H1 (cell line): ENCODE data around the gene MEMO1. TPM values are rescaled to one million over a fixed set of nuclear protein-coding genes. Genes with fewer than 3 reads are reported as not detected.

Experiments
- CTCF ChIA-PET: fragments of 300-600 bp; sonication (Branson Sonifier 250); formaldehyde crosslinking; loops from one replicate; lab custom pipeline; 2021; ENCODE audit not compliant: partially characterized antibody; lab: Charles Lee
- POLR2A ChIA-PET: fragments of 300-600 bp; sonication (Branson Sonifier 250); formaldehyde crosslinking; loops from one replicate; lab custom pipeline; 2021; ENCODE audit warnings: inconsistent platforms; ENCODE audit not compliant: partially characterized antibody; lab: Charles Lee
- DNase-seq, 2 experiments: peaks; one replicate each; pipeline versions ENCODE4 v3.0.0 to v3.0.0-alpha.2; 2010 to 2022; ENCODE audit warnings: low spot score in 2 of 2, low read depth in 1 of 2, mixed read lengths in 1 of 2
- FAIRE-seq: peaks from 2 replicates; lab custom pipeline; 2011; peaks lifted over from hg19 to GRCh38; lab: Jason Lieb, UNC
- H2AFZ ChIP-seq: 2 replicates; pipeline ENCODE4 v1.8.1; 2012; ENCODE audit warnings: low read length, inconsistent platforms
- H2AK5ac ChIP-seq: 2 replicates; pipeline ENCODE4 v1.6.1; 2013; ENCODE audit warnings: low read depth, low read length
- H2BK120ac ChIP-seq: replicated peaks from 2 replicates; pipeline ENCODE3; 2013; ENCODE audit warnings: low read depth, low read length, inconsistent platforms
- H2BK12ac ChIP-seq: 2 replicates; pipeline ENCODE4 v1.6.1; 2013; ENCODE audit warnings: low read depth, low read length
- H2BK15ac ChIP-seq: 2 replicates; pipeline ENCODE4 v1.6.1; 2013; ENCODE audit warnings: low read length
- H2BK20ac ChIP-seq: 2 replicates; pipeline ENCODE4 v1.6.1; 2013; ENCODE audit warnings: low read length
- H2BK5ac ChIP-seq: 2 replicates; pipeline ENCODE4 v1.6.1; 2013; ENCODE audit warnings: low read depth, low read length
- H3K14ac ChIP-seq: 2 replicates; pipeline ENCODE4 v1.6.1; 2013; ENCODE audit warnings: inconsistent platforms; ENCODE audit not compliant: insufficient read length
- H3K18ac ChIP-seq: 2 replicates; pipeline ENCODE4 v1.6.1; 2013; ENCODE audit warnings: low read length; ENCODE audit errors: extremely low read depth
- H3K23ac ChIP-seq: 2 replicates; pipeline ENCODE4 v1.6.1; 2013; ENCODE audit warnings: inconsistent platforms; ENCODE audit not compliant: insufficient read length
- H3K23me2 ChIP-seq: 2 replicates; pipeline ENCODE4 v1.6.1; 2013; ENCODE audit warnings: low read depth, low read length
- H3K27ac ChIP-seq: 2 replicates; pipeline ENCODE4 v1.6.1; 2011; ENCODE audit warnings: low read depth, low read length, inconsistent platforms
- H3K27me3 ChIP-seq, 4 experiments: replicated peaks in 1 of 4; 1 replicate in 1 of 4; 2 replicates in 3 of 4; pipeline versions ENCODE4 v1.6.1 to v1.8.1; 2011 to 2013; ENCODE audit warnings: low read length in 3 of 4, mild to moderate bottlenecking in 3 of 4, inconsistent platforms in 2 of 4, mixed read lengths in 2 of 4, moderate library complexity in 1 of 4; ENCODE audit not compliant: control insufficient read depth in 3 of 4, insufficient read depth in 3 of 4; ENCODE audit errors: extremely low read depth in 1 of 4
- H3K36me3 ChIP-seq, 4 experiments: 2 replicates each; pipeline versions ENCODE4 v1.6.1 to v1.8.1; 2011 to 2013; ENCODE audit warnings: mild to moderate bottlenecking in 4 of 4, low read length in 3 of 4, moderate library complexity in 2 of 4, control low read depth in 1 of 4, inconsistent platforms in 1 of 4; ENCODE audit not compliant: insufficient read depth in 4 of 4, control insufficient read depth in 2 of 4
- H3K4ac ChIP-seq: replicated peaks from 2 replicates; pipeline ENCODE3; 2013; ENCODE audit warnings: low read length, low read depth, mixed read lengths, inconsistent platforms; ENCODE audit not compliant: insufficient read length
- H3K4me1 ChIP-seq, 4 experiments: replicated peaks in 1 of 4; 1 replicate in 1 of 4; 2 replicates in 3 of 4; pipeline versions ENCODE4 v1.6.1 to v1.8.1; 2011 to 2013; ENCODE audit warnings: low read length in 3 of 4, inconsistent platforms in 2 of 4, mixed read lengths in 1 of 4; ENCODE audit not compliant: insufficient read depth in 4 of 4, control insufficient read depth in 3 of 4
- H3K4me2 ChIP-seq, 2 experiments: 2 replicates each; pipeline versions ENCODE4 v1.6.1 to v1.8.1; 2011 to 2013; ENCODE audit warnings: low read depth in 2 of 2, low read length in 2 of 2, control low read depth in 1 of 2, inconsistent platforms in 1 of 2, mild to moderate bottlenecking in 1 of 2; ENCODE audit not compliant: insufficient read depth in 1 of 2
- H3K4me3 ChIP-seq, 4 experiments: fragments of 200-600, 300-600 bp in 1 of 4; sonication (generic), shearing (Covaris generic), sonication (Bioruptor Twin) in 1 of 4; 2 replicates each; pipeline versions ENCODE4 v1.5.1 to v1.8.1; 2011 to 2016; ENCODE audit warnings: low read length in 4 of 4, low read depth in 3 of 4, control low read depth in 2 of 4, inconsistent platforms in 2 of 4, mild to moderate bottlenecking in 2 of 4, mixed read lengths in 1 of 4, moderate library complexity in 1 of 4; ENCODE audit not compliant: insufficient read depth in 2 of 4; ENCODE audit errors: extremely low read depth in 1 of 4
- H3K56ac ChIP-seq: replicated peaks from 2 replicates; pipeline ENCODE3; 2013; ENCODE audit warnings: low read depth, mild to moderate bottlenecking, mixed read lengths, low read length, inconsistent platforms; ENCODE audit not compliant: insufficient read length
- H3K79me1 ChIP-seq: 2 replicates; pipeline ENCODE4 v1.6.1; 2013; ENCODE audit warnings: low read depth, low read length, control low read depth
- H3K79me2 ChIP-seq, 2 experiments: 2 replicates each; pipeline versions ENCODE4 v1.6.1 to v1.8.1; 2012 to 2013; ENCODE audit warnings: low read length in 2 of 2, mild to moderate bottlenecking in 2 of 2, inconsistent platforms in 1 of 2; ENCODE audit not compliant: insufficient read depth in 2 of 2, control insufficient read depth in 1 of 2
- H3K9ac ChIP-seq, 4 experiments: replicated peaks in 1 of 4; 1 replicate in 1 of 4; 2 replicates in 3 of 4; pipeline versions ENCODE4 v1.6.1 to v1.8.1; 2011 to 2013; ENCODE audit warnings: low read depth in 3 of 4, low read length in 3 of 4, control low read depth in 2 of 4, mild to moderate bottlenecking in 2 of 4, moderate library complexity in 2 of 4, inconsistent platforms in 1 of 4; ENCODE audit errors: extremely low read depth in 1 of 4
- H3K9me3 ChIP-seq, 2 experiments: 2 replicates each; pipeline versions ENCODE4 v1.6.1 to v1.8.1; 2012 to 2013; ENCODE audit warnings: mild to moderate bottlenecking in 2 of 2, moderate library complexity in 2 of 2, control low read depth in 1 of 2, inconsistent platforms in 1 of 2, low read depth in 1 of 2, low read length in 1 of 2, mixed read lengths in 1 of 2; ENCODE audit not compliant: insufficient read depth in 2 of 2
- H4K20me1 ChIP-seq, 2 experiments: replicated peaks in 1 of 2; 2 replicates each; pipeline versions ENCODE3 to v1.8.1; 2011 to 2013; ENCODE audit warnings: inconsistent platforms in 2 of 2, low read length in 2 of 2, mild to moderate bottlenecking in 1 of 2; ENCODE audit not compliant: insufficient read depth in 2 of 2, control insufficient read depth in 1 of 2
- H4K5ac ChIP-seq: 2 replicates; pipeline ENCODE4 v1.6.1; 2013; ENCODE audit warnings: low read length, low read depth, mixed read lengths, inconsistent platforms; ENCODE audit not compliant: insufficient read length
- H4K8ac ChIP-seq: 2 replicates; pipeline ENCODE4 v1.8.0; 2013; ENCODE audit warnings: mild to moderate bottlenecking, moderate library complexity, low read length, inconsistent platforms; ENCODE audit not compliant: insufficient read depth; ENCODE audit errors: extremely low read depth
- H4K91ac ChIP-seq: replicated peaks from 2 replicates; pipeline ENCODE3; 2013; ENCODE audit warnings: low read length, mixed read lengths, inconsistent platforms; ENCODE audit not compliant: insufficient read length
- BCL11A ChIP-seq, 2 experiments: IDR thresholded peaks; one replicate each; pipeline ENCODE4 v1.6.1; 2011; ENCODE audit warnings: low read depth in 2 of 2, low read length in 2 of 2, mild to moderate bottlenecking in 2 of 2
- BRCA1 ChIP-seq: IDR thresholded peaks from 2 replicates; pipeline ENCODE4 v1.6.1; 2012; ENCODE audit warnings: low read depth, low read length, improper control_type of control experiment
- CBX8 ChIP-seq: fragments of 300-800, 300-1000 bp; sonication (generic); IDR thresholded peaks from 2 replicates; pipeline ENCODE4 v1.7.1; 2016; ENCODE audit warnings: low read depth, low read length, borderline replicate concordance
- CEBPB ChIP-seq: IDR thresholded peaks from 2 replicates; pipeline ENCODE4 v1.6.1; 2012; ENCODE audit warnings: low read depth, low read length
- CREB1 ChIP-seq: IDR thresholded peaks from 2 replicates; pipeline ENCODE4 v1.6.1; 2012; ENCODE audit warnings: inconsistent platforms
- CTBP2 ChIP-seq: IDR thresholded peaks from 2 replicates; pipeline ENCODE4 v1.7.0; 2011; ENCODE audit warnings: borderline replicate concordance, mild to moderate bottlenecking, moderate library complexity, mixed read lengths, low read length; ENCODE audit not compliant: insufficient read depth, insufficient read length
- GABPA ChIP-seq: IDR thresholded peaks from 2 replicates; pipeline ENCODE4 v1.6.1; 2011; ENCODE audit warnings: mild to moderate bottlenecking, low read length, moderate library complexity, borderline replicate concordance; ENCODE audit not compliant: insufficient read depth
- PHF8 ChIP-seq: fragments of 200-600 bp; sonication (generic); conservative IDR thresholded peaks from 2 replicates; pipeline ENCODE4 v1.7.1; 2012; ENCODE audit warnings: low read depth, mild to moderate bottlenecking, inconsistent platforms, low read length, moderate library complexity
- POLR2AphosphoS5 ChIP-seq: IDR thresholded peaks from 2 replicates; pipeline ENCODE4 v1.6.1; 2011; ENCODE audit warnings: low read depth, low read length
- SP1 ChIP-seq: IDR thresholded peaks from 2 replicates; pipeline ENCODE4 v1.6.1; 2011; ENCODE audit warnings: low read depth, low read length
- WGBS, 2 experiments: shearing (Covaris generic) in 1 of 2; methylation state at CpG; one replicate each; pipeline versions ENCODE4 v1.1.6 to v1.1.7; 2013 to 2015; ENCODE audit warnings: low lambda C conversion rate in 2 of 2, mixed read lengths in 2 of 2, inconsistent platforms in 1 of 2, low coverage in 1 of 2, missing lambda C conversion rate in 1 of 2; ENCODE audit not compliant: insufficient replicate concordance in 2 of 2, insufficient coverage in 1 of 2, insufficient read length in 1 of 2; ENCODE audit errors: extremely low coverage in 1 of 2, missing lambda C conversion rate in 1 of 2; 5-methylcytosine and 5-hydroxymethylcytosine counted together
- polyA plus RNA-seq, 7 experiments: library from polyadenylated mRNA; depleted of rRNA in 3 of 7; stranded (reverse) in 5 of 7; unstranded in 2 of 7; fragments of >200 nt in 5 of 7; fragments of 200-250 nt in 2 of 7; gene quantifications; 1 replicate in 5 of 7; 2 replicates in 1 of 7; 4 replicates in 1 of 7; pipeline versions ENCODE4 v1.2.1 to v1.2.3, GENCODE V29; 2011 to 2013; ENCODE audit warnings: missing spikeins in 2 of 7, mixed read lengths in 2 of 7
- total RNA-seq: library from RNA; stranded (reverse); fragmentation: NEBNext Ultra II Directional; extraction: Animal tissue kit (Norgen Biotek cat#: 25700); gene quantifications from 2 replicates; pipeline ENCODE4 v1.2.1, GENCODE V29; 2021
- TF ChIP-seq, protein P1 (sequence below): IDR thresholded peaks from 2 replicates; pipeline ENCODE4 v1.6.1; 2012; ENCODE audit warnings: low read length, inconsistent platforms

MEMO1 gene
- total and polyA plus RNA-seq, 2 of the 8 experiments (the other 6 are each of a cell fraction or from before 2014, with no cell fraction given): 26.9 to 54.7 TPM

DNA sequence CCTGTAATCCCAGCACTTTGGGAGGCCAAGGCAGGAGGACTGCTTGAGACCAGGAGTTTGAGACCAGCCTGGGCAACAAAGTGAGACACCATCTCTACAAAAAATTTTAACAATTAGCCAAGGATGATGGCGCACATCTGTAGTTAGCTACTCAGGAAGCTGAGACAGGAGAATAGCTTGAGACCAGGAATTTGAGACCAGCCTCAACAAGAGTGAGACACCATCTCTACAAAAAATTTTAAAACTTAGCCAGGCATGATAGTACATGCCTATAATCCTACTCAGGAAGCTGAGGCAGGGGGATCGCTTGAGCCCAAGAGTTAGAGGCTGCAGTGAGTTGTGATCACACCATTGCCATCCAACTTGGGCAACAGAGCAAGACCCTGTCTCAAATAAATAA lies 7.0 kb downstream of the MEMO1 start:
- Histone ChIP-seq H3K4me3 (no peak overlapping the region), H2AK5ac (no peak overlapping the region), H3K14ac (no peak overlapping the region), H3K79me1 (peaks cover 5% of the 10 kb centered on the region), H3K27ac (no peak overlapping the region), H3K27me3 (no peaks in the 10 kb centered on the region), H2BK15ac (no peak overlapping the region), H3K4ac (no peak overlapping the region), H4K8ac (no peak overlapping the region), H3K9me3 (no peaks in the 10 kb centered on the region), H2BK120ac (no peak overlapping the region), H2AFZ (no peak overlapping the region), H3K79me2 (peaks cover 8 to 92% of the 10 kb centered on the region in 2 experiments), H2BK5ac (no peak overlapping the region), H3K23me2 (no peaks in the 10 kb centered on the region), H3K36me3 (no peaks in the 10 kb centered on the region), H3K56ac (no peak overlapping the region), H2BK12ac (no peak overlapping the region), H3K18ac (no peak overlapping the region), H4K20me1 (peaks cover 7 to 11% of the 10 kb centered on the region in 2 experiments), H4K5ac (no peak overlapping the region), H3K4me2 (no peak overlapping the region), H3K23ac (no peak overlapping the region), H2BK20ac (no peak overlapping the region), H4K91ac (no peak overlapping the region), H3K4me1 (peaks cover 0 to 4% (median 0%) of the 10 kb centered on the region in 4 experiments; a peak in 2 of 7 replicates), H3K9ac (no peak overlapping the region)
- DNase-seq (no peak), FAIRE-seq (no peak)
- ChIA-PET POLR2A (interaction anchor here (0.7 to 1.4 kb wide), 3 partner anchors 9 to 20 kb away, joined by 3 to 6 read pairs (median 3); no protein-coding TSS in a partner anchor), CTCF (interaction anchor here (0.8 kb wide), 1 partner anchor 51 kb away, joined by 6 read pairs; no protein-coding TSS in a partner anchor)
- WGBS, 2 experiments: 100% methylated on average over 2 of the region's 2 CpGs; no CpG with 5 or more reads in 1 of the 2 experiments
- no peak for TF ChIP-seq GABPA
- TF ChIP-seq, protein P1, sequence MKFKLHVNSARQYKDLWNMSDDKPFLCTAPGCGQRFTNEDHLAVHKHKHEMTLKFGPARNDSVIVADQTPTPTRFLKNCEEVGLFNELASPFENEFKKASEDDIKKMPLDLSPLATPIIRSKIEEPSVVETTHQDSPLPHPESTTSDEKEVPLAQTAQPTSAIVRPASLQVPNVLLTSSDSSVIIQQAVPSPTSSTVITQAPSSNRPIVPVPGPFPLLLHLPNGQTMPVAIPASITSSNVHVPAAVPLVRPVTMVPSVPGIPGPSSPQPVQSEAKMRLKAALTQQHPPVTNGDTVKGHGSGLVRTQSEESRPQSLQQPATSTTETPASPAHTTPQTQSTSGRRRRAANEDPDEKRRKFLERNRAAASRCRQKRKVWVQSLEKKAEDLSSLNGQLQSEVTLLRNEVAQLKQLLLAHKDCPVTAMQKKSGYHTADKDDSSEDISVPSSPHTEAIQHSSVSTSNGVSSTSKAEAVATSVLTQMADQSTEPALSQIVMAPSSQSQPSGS: no peak
- no peak for TF ChIP-seq PHF8
- TF ChIP-seq CEBPB: no peak
- TF ChIP-seq BRCA1: no peak
- no peak for TF ChIP-seq CTBP2
- TF ChIP-seq POLR2AphosphoS5: no peak
- no peak for TF ChIP-seq BCL11A (IDR thresholded peaks at IDR 0.05; ENCODE audit: low read depth in 2 of 2, low read length in 2 of 2)
- no peak for TF ChIP-seq CBX8
- no peak for TF ChIP-seq SP1
- no peak for TF ChIP-seq CREB1
